Cardiac muscle cell (in vitro differentiated cells and primary cell): ENCODE data around the gene MYO1H. TPM values are rescaled to one million over a fixed set of nuclear protein-coding genes. Genes with fewer than 3 reads are reported as not detected.

Experiments used
- DNase-seq, 2 donors: peaks; one replicate each; pipeline versions ENCODE4 v3.0.0 to v3.0.0-alpha.2; 2010 to 2017; ENCODE audit warnings: low read depth in 1 of 2, low spot score in 1 of 2
- H3K27ac ChIP-seq: fragments of 200-600 bp; sonication (generic); 2 replicates; pipeline ENCODE4 v1.5.1; 2016
- H3K27me3 ChIP-seq: fragments of 200-600 bp; sonication (generic); 2 replicates; pipeline ENCODE4 v1.6.0; 2016; ENCODE audit warnings: control low read depth
- H3K36me3 ChIP-seq: fragments of 200-600 bp; sonication (generic); 2 replicates; pipeline ENCODE4 v1.5.1; 2016; ENCODE audit warnings: control low read depth
- H3K4me1 ChIP-seq: fragments of 200-600 bp; sonication (generic); 2 replicates; pipeline ENCODE4 v1.8.1; 2017; ENCODE audit warnings: low read depth, mild to moderate bottlenecking, mixed run types
- H3K4me3 ChIP-seq: fragments of 200-600 bp; sonication (generic); 2 replicates; pipeline ENCODE4 v1.5.1; 2016; ENCODE audit warnings: mild to moderate bottlenecking
- H3K9me3 ChIP-seq: fragments of 200-600 bp; sonication (generic); 2 replicates; pipeline ENCODE4 v1.5.1; 2017; ENCODE audit warnings: low read depth, mild to moderate bottlenecking, control low read depth
- CTCF ChIP-seq: IDR thresholded peaks from 2 replicates; pipeline ENCODE4 v1.5.1; 2012; ENCODE audit warnings: low read depth, mild to moderate bottlenecking, low read length
- polyA plus RNA-seq: library from polyadenylated mRNA; unstranded; fragments of >200 nt; fragmentation: Nextera tagmentation; extraction: Ambion mirVana; gene quantifications from 2 replicates; pipeline ENCODE4 v1.2.1, GENCODE V29; 2016
- total RNA-seq: library from RNA; depleted of rRNA; stranded (reverse); fragments of >200 nt; gene quantifications from 2 replicates; pipeline ENCODE4 v1.2.3, GENCODE V29; 2016

The MYO1H gene
- total and polyA plus RNA-seq, 2 experiments from 2014 or later, result not detected

DNA sequence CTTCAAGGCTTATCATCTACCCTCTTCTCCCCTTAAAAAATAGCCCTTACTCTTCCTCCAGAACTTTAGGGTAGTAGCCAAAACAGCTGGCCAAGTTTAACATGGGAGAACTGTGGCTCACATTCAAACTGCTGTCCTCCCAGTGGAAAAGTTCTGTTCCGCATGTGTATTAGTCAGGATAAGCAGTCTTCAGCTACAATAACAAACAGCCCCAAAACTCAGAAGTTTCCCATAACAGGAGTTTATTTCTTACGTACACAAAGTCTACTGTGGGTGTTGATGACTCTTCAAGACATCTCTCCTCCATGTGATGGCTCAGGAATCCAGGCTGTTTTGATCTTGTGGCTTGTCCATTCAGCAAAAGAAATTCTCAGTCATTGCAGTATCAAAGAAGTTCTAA lies 35.5 kb downstream of the MYO1H start:
- Histone ChIP-seq H3K36me3 (no peaks in the 10 kb centered on the region), H3K4me1 (no peaks in the 10 kb centered on the region), H3K9me3 (no peaks in the 10 kb centered on the region), H3K27me3 (no peaks in the 10 kb centered on the region), H3K4me3 (no peak overlapping the region), H3K27ac (no peak overlapping the region)
- DNase-seq, result no peak
- TF ChIP-seq CTCF, result no peak

- H3K9me3 ChIP-seq, result no peaks in the 10 kb centered on the region
- no peak overlapping the region for H3K4me3 ChIP-seq
- peak; percentile 44 for TF ChIP-seq CTCF
- no peaks in the 10 kb centered on the region for H3K36me3 ChIP-seq
- peak; percentile 33 to 68 for DNase-seq
- H3K27ac ChIP-seq, result no peak overlapping the region
- no peaks in the 10 kb centered on the region for H3K4me1 ChIP-seq
- no peaks in the 10 kb centered on the region for H3K27me3 ChIP-seq
These were observed 37.8 kb downstream of the MYO1H start for GRCh38 chr12:109385339-109386058.

- Histone ChIP-seq H3K9me3 (no peaks in the 10 kb centered on the region), H3K4me1 (no peaks in the 10 kb centered on the region), H3K27me3 (no peaks in the 10 kb centered on the region), H3K4me3 (no peak overlapping the region), H3K27ac (no peak overlapping the region), H3K36me3 (no peaks in the 10 kb centered on the region)
- no peak for DNase-seq
- TF ChIP-seq CTCF, result no peak
These were observed 38.3 kb downstream of the MYO1H start for GRCh38 chr12:109386059-109386433.

- TF ChIP-seq CTCF, result peak; percentile 53
- Histone ChIP-seq H3K36me3 (no peaks in the 10 kb centered on the region), H3K4me3 (no peak overlapping the region), H3K9me3 (no peaks in the 10 kb centered on the region), H3K27ac (no peak overlapping the region), H3K27me3 (no peaks in the 10 kb centered on the region), H3K4me1 (no peaks in the 10 kb centered on the region)
- DNase-seq, result peak; percentile 39 to 53
These were observed 39.9 kb downstream of the MYO1H start for GRCh38 chr12:109387425-109388166.

GRCh38 chr12:109388167-109388563 lies 40.5 kb downstream of the MYO1H start:
- H3K27me3 ChIP-seq, result no peaks in the 10 kb centered on the region
- no peak for TF ChIP-seq CTCF
- DNase-seq, result no peak
- no peak overlapping the region for H3K27ac ChIP-seq
- H3K4me1 ChIP-seq, result no peaks in the 10 kb centered on the region
- no peaks in the 10 kb centered on the region for H3K9me3 ChIP-seq
- no peak overlapping the region for H3K4me3 ChIP-seq
- no peaks in the 10 kb centered on the region for H3K36me3 ChIP-seq
